Esophagus muscularis mucosa (tissue), 4 donors: ENCODE results near the gene SYNE1. TPM values are rescaled to one million over a fixed set of nuclear protein-coding genes. Genes with fewer than 3 reads are reported as not detected.
"Not testable (repeated sequence)": the region's sequence is repeated elsewhere in the genome, so short reads cannot be mapped to it uniquely, and the experiment has no call there.

Experiments used
- DNase-seq: peaks from one replicate; pipeline ENCODE4 v3.0.0-alpha.2; 2017; ENCODE audit errors: extremely low spot score
- H3K27ac ChIP-seq, 4 donors: fragments of 200-600 bp; sonication (generic); replicated peaks in 1 of 4; 1 replicate in 3 of 4; 2 replicates in 1 of 4; pipeline ENCODE4 v1.5.1; 2016 to 2019; ENCODE audit warnings: mild to moderate bottlenecking in 1 of 4
- H3K27me3 ChIP-seq, 4 donors: fragments of 200-600 bp; sonication (generic); one replicate each; pipeline versions ENCODE4 v1.5.1 to v1.6.0; 2016 to 2019
- H3K36me3 ChIP-seq, 4 donors: fragments of 200-600 bp; sonication (generic); one replicate each; pipeline ENCODE4 v1.5.1; 2016 to 2019
- H3K4me1 ChIP-seq, 4 donors: fragments of 200-600 bp; sonication (generic); one replicate each; pipeline ENCODE4 v1.5.1; 2016 to 2019
- H3K4me3 ChIP-seq, 4 donors: fragments of 200-600 bp; sonication (generic); 1 replicate in 2 of 4; 2 replicates in 2 of 4; pipeline ENCODE4 v1.5.1; 2016 to 2019; ENCODE audit warnings: mild to moderate bottlenecking in 4 of 4, moderate library complexity in 1 of 4
- H3K9me3 ChIP-seq, 4 donors: fragments of 200-600 bp; sonication (generic); 1 replicate in 3 of 4; 2 replicates in 1 of 4; pipeline ENCODE4 v1.5.1; 2016 to 2019
- CTCF ChIP-seq, 3 experiments: fragments of 200-600 bp in 2 of 3; fragments of 450-650 bp in 1 of 3; sonication (generic) in 2 of 3; IDR thresholded peaks; one replicate each; pipeline ENCODE4 v1.5.1; 2017 to 2019; ENCODE audit warnings: antibody characterized with exemption in 3 of 3, mild to moderate bottlenecking in 2 of 3, moderate library complexity in 1 of 3
- EP300 ChIP-seq: sonication (generic); formaldehyde crosslinking; IDR thresholded peaks from one replicate; pipeline ENCODE4 v1.6.1; 2017; ENCODE audit warnings: antibody characterized with exemption
- POLR2A ChIP-seq: fragments of 450-650 bp; IDR thresholded peaks from one replicate; pipeline ENCODE4 v1.6.1; 2017; ENCODE audit warnings: antibody characterized with exemption, moderate library complexity, mild to moderate bottlenecking, low read depth
- POLR2AphosphoS5 ChIP-seq, 2 donors: sonication (generic); formaldehyde crosslinking; IDR thresholded peaks; one replicate each; pipeline ENCODE4 v1.6.1; 2017; ENCODE audit warnings: antibody characterized with exemption in 2 of 2
- WGBS: methylation state at CpG from one replicate; pipeline ENCODE4 v1.1.5; 2018; 5-methylcytosine and 5-hydroxymethylcytosine counted together
- intact Hi-C: fragments of 100-400 bp; cut with DNase I; formaldehyde crosslinking; loops from one replicate; pipeline ENCODE4 v1.15.1; 2023
- small RNA-seq, 3 donors: library from RNA; depleted of rRNA; stranded (forward); fragments of <200 nt; gene quantifications; one replicate each; pipeline ENCODE3, GENCODE V24; 2016
- total RNA-seq, 4 donors: library from RNA; depleted of rRNA; stranded (reverse); fragments of >200 nt; gene quantifications; one replicate each; pipeline versions ENCODE4 v1.1.0 to v1.2.1, GENCODE V29; 2016

SYNE1 gene
- total RNA-seq, 4 donors from 2014 or later, result 151 to 196 (median 170) TPM

GRCh38 chr6:152078804-152079203, 558.4 kb downstream of the SYNE1 start:
- Histone ChIP-seq H3K9me3 (peaks cover 0 to 18% (median 13%) of the 10 kb centered on the region in 4 donors), H3K4me1 (no peaks in the 10 kb centered on the region), H3K4me3 (no peak overlapping the region), H3K36me3 (no peaks in the 10 kb centered on the region), H3K27ac (no peak overlapping the region), H3K27me3 (no peaks in the 10 kb centered on the region)
- WGBS, result 69% methylated on average over 6 of the region's 7 CpGs
- intact Hi-C loops, result no loop called here
- TF ChIP-seq POLR2A, result no peak
- no peak for TF ChIP-seq CTCF (IDR thresholded peaks at IDR 0.05)
- no peak for TF ChIP-seq EP300
- TF ChIP-seq POLR2AphosphoS5 (IDR thresholded peaks at IDR 0.05), result no peak
- no peak for DNase-seq

DNA sequence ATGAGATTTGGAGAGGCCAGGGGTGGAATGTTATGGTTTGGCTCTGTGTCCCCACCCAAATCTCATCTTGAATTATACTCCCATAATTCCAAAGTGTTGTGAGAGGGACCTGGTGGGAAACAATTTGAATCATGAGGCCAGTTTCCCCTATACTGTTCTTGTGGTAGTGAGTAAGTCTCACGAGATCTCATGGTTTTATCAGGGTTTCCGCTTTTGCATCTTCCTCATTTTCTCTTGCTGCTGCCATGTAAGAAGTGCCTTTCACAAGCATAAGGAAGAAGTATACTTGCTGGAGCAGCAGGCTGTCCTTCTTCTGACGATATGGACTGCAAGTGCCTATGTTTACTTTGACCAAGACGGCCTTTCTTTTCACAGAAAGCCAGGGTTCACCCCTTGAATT, 559.2 kb downstream of the SYNE1 start:
- TF ChIP-seq POLR2AphosphoS5 (IDR thresholded peaks at IDR 0.05), result no peak
- Histone ChIP-seq H3K9me3 (peaks cover 0 to 18% (median 13%) of the 10 kb centered on the region in 4 donors), H3K4me3 (no peak overlapping the region), H3K36me3 (no peaks in the 10 kb centered on the region), H3K4me1 (no peaks in the 10 kb centered on the region), H3K27me3 (no peaks in the 10 kb centered on the region), H3K27ac (no peak overlapping the region)
- no peak for DNase-seq
- intact Hi-C loops, result no loop called here
- 86% methylated on average over 4 of the region's 4 CpGs for WGBS

DNA sequence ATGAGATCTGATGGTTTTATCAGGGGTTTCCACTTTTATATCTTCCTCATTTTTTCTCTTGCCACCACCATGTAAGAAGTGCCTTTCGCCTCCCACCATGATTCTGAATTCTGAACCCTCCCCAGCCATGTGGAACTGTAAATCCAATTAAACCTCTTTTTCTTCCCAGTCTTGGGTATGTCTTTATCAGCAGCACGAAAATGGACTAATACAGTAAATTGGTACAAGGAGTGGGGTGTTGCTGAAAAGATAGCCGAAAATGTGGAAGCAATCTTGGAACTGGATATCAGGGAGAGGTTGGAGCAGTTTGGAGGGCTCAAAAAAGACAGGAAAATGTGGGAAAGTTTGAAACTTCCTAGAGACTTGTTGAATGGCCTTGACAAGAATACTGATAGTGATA, 560.9 kb downstream of the SYNE1 start:
- intact Hi-C loops, H3K27me3 ChIP-seq, DNase-seq, H3K4me3 ChIP-seq, H3K4me1 ChIP-seq, H3K36me3 ChIP-seq, H3K27ac ChIP-seq: not testable (repeated sequence)
- 68% methylated on average over 3 of the region's 3 CpGs for WGBS
- H3K9me3 ChIP-seq, result peaks cover 0 to 18% (median 13%) of the 10 kb centered on the region in 4 donors

GRCh38 chr6:152071843-152072242, 565.3 kb downstream of the SYNE1 start:
- no peak for DNase-seq
- H3K9me3 ChIP-seq, result peaks cover 0 to 13% (median 10%) of the 10 kb centered on the region in 4 donors
- no peaks in the 10 kb centered on the region for H3K27me3 ChIP-seq
- 68% methylated on average over 3 of the region's 3 CpGs for WGBS
- no peak for TF ChIP-seq CTCF (IDR thresholded peaks at IDR 0.05)
- TF ChIP-seq POLR2AphosphoS5 (IDR thresholded peaks at IDR 0.05), result no peak
- TF ChIP-seq EP300, result no peak
- TF ChIP-seq POLR2A, result no peak
- intact Hi-C loops, result no loop called here
- H3K4me3 ChIP-seq, result no peak overlapping the region
- no peak overlapping the region for H3K27ac ChIP-seq
- H3K4me1 ChIP-seq, result peaks cover 0 to 8% (median 0%) of the 10 kb centered on the region in 4 donors
- H3K36me3 ChIP-seq, result no peaks in the 10 kb centered on the region

Small RNA genes lying within 50 kb of the gene (small RNA-seq; reads per million reads assigned to genes)
- gene RNA5SP223, result 0 reads per million in 3 donors

Other genes starting within 250 kb of the SYNE1 start
- 10 to 100 TPM in 2 of 4 donors, 1 to 10 TPM in 2; 7.5 to 13.3 (median 10.6) TPM for gene MYCT1, start 60.5 kb upstream of the SYNE1 start, total RNA-seq
- gene VIP, start 113.4 kb upstream of the SYNE1 start, total RNA-seq, result 10 to 100 TPM; 17.0 to 49.4 (median 22.8) TPM